ENCODE measurements around the gene APBA2. TPM values are rescaled to one million over a fixed set of nuclear protein-coding genes. Genes with fewer than 3 reads are reported as not detected.

Gene APBA2
- total RNA-seq, 1 experiment from 2014 or later, result not detected

DNA sequence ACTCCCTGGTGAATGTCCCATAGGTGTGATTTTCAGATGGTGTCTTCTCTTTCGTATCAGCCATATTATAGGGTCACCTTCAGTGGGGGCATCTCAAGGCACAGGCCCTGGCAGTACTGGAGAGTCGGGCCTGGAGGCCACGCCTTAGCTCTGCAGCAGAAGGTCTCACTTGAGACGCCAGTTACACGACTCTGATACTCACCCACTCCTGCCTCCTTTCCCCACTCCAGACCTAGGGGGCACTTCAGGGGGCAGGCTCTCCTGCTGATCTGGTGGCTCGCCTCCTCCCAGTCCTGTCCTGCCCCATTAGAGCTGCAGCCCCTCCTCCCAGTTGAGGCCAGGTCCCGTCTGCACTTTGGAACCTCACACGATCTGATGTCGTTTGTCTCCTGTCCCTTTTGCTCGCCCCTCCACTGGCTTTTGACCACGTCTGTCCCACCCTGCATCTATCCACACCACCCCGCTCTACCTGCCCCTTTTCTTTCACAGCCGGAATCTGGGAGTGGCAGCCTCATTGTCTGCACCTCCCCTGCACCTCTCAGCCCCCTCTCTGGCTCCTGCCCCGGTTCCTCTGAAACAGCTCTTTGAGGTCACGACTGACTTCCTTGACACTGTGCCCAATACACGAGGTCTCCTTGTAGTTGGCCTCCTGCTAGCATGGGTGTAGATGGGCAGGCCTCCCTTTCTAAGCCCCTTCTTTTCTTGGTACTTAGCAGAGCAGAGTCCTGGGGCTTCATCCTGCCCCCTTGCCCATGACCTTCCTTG is 201.9 kb downstream of the APBA2 start:
- Mint-ChIP-seq H3K36me3 (ENCODE audit: insufficient read depth, unreplicated experiment) (no peaks in the 10 kb centered on the region), H3K4me1 (ENCODE audit: low read depth, unreplicated experiment) (no peaks in the 10 kb centered on the region), H3K4me3 (ENCODE audit: unreplicated experiment) (no peak overlapping the region), H3K9me3 (ENCODE audit: unreplicated experiment) (peaks cover 9% of the 10 kb centered on the region), H3K27me3 (ENCODE audit: insufficient read depth, unreplicated experiment) (peaks cover 20% of the 10 kb centered on the region), H3K27ac (ENCODE audit: unreplicated experiment) (no peak overlapping the region)
- TF ChIP-seq, protein P1, sequence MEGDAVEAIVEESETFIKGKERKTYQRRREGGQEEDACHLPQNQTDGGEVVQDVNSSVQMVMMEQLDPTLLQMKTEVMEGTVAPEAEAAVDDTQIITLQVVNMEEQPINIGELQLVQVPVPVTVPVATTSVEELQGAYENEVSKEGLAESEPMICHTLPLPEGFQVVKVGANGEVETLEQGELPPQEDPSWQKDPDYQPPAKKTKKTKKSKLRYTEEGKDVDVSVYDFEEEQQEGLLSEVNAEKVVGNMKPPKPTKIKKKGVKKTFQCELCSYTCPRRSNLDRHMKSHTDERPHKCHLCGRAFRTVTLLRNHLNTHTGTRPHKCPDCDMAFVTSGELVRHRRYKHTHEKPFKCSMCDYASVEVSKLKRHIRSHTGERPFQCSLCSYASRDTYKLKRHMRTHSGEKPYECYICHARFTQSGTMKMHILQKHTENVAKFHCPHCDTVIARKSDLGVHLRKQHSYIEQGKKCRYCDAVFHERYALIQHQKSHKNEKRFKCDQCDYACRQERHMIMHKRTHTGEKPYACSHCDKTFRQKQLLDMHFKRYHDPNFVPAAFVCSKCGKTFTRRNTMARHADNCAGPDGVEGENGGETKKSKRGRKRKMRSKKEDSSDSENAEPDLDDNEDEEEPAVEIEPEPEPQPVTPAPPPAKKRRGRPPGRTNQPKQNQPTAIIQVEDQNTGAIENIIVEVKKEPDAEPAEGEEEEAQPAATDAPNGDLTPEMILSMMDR (IDR thresholded peaks at IDR 0.05; ENCODE audit: insufficient read depth in 1 of 2, low read depth in 1 of 2, low read length in 1 of 2, severe bottlenecking in 1 of 2, unreplicated experiment in 1 of 2), result no peak
- DNase-seq, result no peak
- no TSS peak for BruUV-seq (replicated peaks)
- CTCF ChIA-PET, result interaction anchor here (0.6 kb wide), 1 partner anchor 128 kb away, joined by 3 read pairs; no protein-coding TSS in a partner anchor
- POLR2A ChIA-PET, result no interaction called here
- Histone ChIP-seq H3K4me3 (ENCODE audit: low read depth, low read length) (no peak overlapping the region), H3K9me3 (peaks cover 4% of the 10 kb centered on the region; the same call in 1 of the 2 replicates), H3K4me1 (no peaks in the 10 kb centered on the region), H3K27me3 (replicated peaks; ENCODE audit: control insufficient read depth, insufficient read depth, low read length) (no peaks in the 10 kb centered on the region), H3K36me3 (ENCODE audit: control insufficient read depth, insufficient read depth, low read length) (no peaks in the 10 kb centered on the region)
- intact Hi-C loops (cut with micrococcal nuclease; ENCODE audit: unreplicated experiment), result no loop called here

DNA sequence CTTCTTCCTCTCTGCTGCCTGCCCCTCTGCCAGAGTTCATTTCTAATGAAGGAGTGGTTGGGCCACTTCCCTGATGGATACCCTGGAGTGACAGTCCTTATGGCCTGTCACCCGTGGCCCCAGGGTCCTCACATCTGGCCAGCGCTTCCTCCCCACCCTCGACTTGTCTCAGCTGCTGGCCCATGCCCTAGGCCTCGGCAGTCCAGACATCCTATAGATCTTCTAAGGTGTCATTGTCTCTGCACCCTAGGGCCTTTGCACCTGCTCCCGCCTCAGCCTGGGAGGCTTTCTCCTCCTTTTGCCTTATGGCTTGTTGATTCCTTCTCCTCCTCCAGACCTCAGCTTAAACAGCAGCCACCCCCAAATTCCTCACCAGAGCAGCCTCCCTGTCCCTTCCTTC is 202.9 kb downstream of the APBA2 start:
- BruUV-seq (replicated peaks), result no TSS peak
- peaks cover 9% of the 10 kb centered on the region for H3K9me3 Mint-ChIP-seq (ENCODE audit: unreplicated experiment)
- Histone ChIP-seq H3K4me3 (ENCODE audit: low read depth, low read length) (no peak overlapping the region), H3K4me1 (no peaks in the 10 kb centered on the region), H3K9me3 (peaks cover 4% of the 10 kb centered on the region; the same call in 1 of the 2 replicates), H3K27me3 (replicated peaks; ENCODE audit: control insufficient read depth, insufficient read depth, low read length) (no peaks in the 10 kb centered on the region), H3K36me3 (ENCODE audit: control insufficient read depth, insufficient read depth, low read length) (no peaks in the 10 kb centered on the region)
- no peaks in the 10 kb centered on the region for H3K4me1 Mint-ChIP-seq (ENCODE audit: low read depth, unreplicated experiment)
- TF ChIP-seq, protein P1 (IDR thresholded peaks at IDR 0.05; ENCODE audit: insufficient read depth in 1 of 2, low read depth in 1 of 2, low read length in 1 of 2, severe bottlenecking in 1 of 2, unreplicated experiment in 1 of 2), result no peak
- no peak overlapping the region for H3K4me3 Mint-ChIP-seq (ENCODE audit: unreplicated experiment)
- ChIA-PET CTCF (no interaction called here), POLR2A (no interaction called here)
- H3K27ac Mint-ChIP-seq (ENCODE audit: unreplicated experiment), result no peak overlapping the region
- no peak for DNase-seq
- no peaks in the 10 kb centered on the region for H3K36me3 Mint-ChIP-seq (ENCODE audit: insufficient read depth, unreplicated experiment)
- H3K27me3 Mint-ChIP-seq (ENCODE audit: insufficient read depth, unreplicated experiment), result peaks cover 20% of the 10 kb centered on the region
- intact Hi-C loops (cut with micrococcal nuclease; ENCODE audit: unreplicated experiment), result no loop called here

DNA sequence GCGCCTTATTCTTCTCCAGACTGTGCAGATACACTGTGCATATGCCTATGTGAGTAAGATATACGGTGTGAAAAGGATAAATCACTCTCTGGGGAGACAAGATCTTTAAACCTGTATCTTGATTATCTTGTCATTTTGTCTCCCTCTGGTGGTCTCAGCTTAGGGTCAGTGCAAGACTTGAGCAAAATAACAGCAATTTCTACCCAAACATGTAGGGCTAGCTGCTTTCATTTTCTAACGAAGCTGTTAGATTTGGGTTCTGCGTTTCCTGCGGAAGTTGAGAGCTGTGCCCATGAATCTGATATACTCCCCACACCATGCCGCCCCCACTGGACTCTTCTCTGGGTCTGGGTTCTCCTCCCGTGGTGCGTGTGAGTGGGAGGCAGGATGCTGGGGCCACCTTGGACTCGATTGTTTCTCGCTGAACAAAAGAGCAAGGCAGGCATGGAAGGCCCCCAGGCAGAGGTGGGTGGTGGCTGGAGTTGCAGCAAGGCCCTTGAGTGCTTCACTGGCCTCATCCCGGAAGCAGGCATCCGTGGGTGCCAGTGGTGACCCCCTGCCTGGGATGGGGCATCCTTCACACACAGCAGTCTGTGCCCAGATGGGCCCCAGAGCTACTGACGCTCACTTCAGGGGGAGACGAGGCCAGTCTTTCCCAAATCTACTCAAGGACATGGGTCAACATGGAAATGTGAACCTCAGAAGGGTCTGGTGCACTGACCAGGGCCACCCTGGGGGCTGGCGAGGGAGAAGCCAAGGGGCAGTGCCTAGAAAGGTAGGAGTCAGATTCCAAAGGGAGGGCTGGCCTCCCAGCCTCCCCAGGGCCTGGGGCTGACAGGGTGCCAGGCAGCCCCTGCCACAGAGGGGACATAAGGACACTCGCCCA is 204.2 kb downstream of the APBA2 start:
- BruUV-seq (replicated peaks), result no TSS peak

More for the DNA sequence above, 204.2 kb downstream of the APBA2 start:
- H3K27me3 Mint-ChIP-seq (ENCODE audit: insufficient read depth, unreplicated experiment), result peaks cover 20% of the 10 kb centered on the region
- no peak overlapping the region for H3K4me3 Mint-ChIP-seq (ENCODE audit: unreplicated experiment)
- CTCF ChIA-PET, result interaction anchor here (1.0 kb wide), 1 partner anchor 9 kb away, joined by 3 read pairs; no protein-coding TSS in a partner anchor
- Histone ChIP-seq H3K9me3 (peaks cover 2% of the 10 kb centered on the region; the same call in 1 of the 2 replicates), H3K4me1 (no peaks in the 10 kb centered on the region), H3K36me3 (ENCODE audit: control insufficient read depth, insufficient read depth, low read length) (no peaks in the 10 kb centered on the region), H3K27me3 (replicated peaks; ENCODE audit: control insufficient read depth, insufficient read depth, low read length) (no peaks in the 10 kb centered on the region), H3K4me3 (ENCODE audit: low read depth, low read length) (no peak overlapping the region)
- peaks cover 1% of the 10 kb centered on the region for H3K9me3 Mint-ChIP-seq (ENCODE audit: unreplicated experiment)
- H3K27ac Mint-ChIP-seq (ENCODE audit: unreplicated experiment), result no peak overlapping the region
- H3K36me3 Mint-ChIP-seq (ENCODE audit: insufficient read depth, unreplicated experiment), result no peaks in the 10 kb centered on the region
- intact Hi-C loops (cut with micrococcal nuclease; ENCODE audit: unreplicated experiment), result no loop called here
- POLR2A ChIA-PET, result no interaction called here
- TF ChIP-seq, protein P1 (IDR thresholded peaks at IDR 0.05; ENCODE audit: insufficient read depth in 1 of 2, low read depth in 1 of 2, low read length in 1 of 2, severe bottlenecking in 1 of 2, unreplicated experiment in 1 of 2), result no peak
- no peaks in the 10 kb centered on the region for H3K4me1 Mint-ChIP-seq (ENCODE audit: low read depth, unreplicated experiment)
- no peak for DNase-seq
